GM23338 (cell line): Measurements from ENCODE around the gene SLX4IP. TPM values are rescaled to one million over a fixed set of nuclear protein-coding genes. Genes with fewer than 3 reads are reported as not detected.

Source experiments
- ATAC-seq: fragments of 200-7000 bp; cut with Tn5 transposase; 3 replicates; pipeline ENCODE4 v1.9.1; 2020
- DNase-seq: peaks from one replicate; pipeline ENCODE4 v3.0.0-alpha.2; 2015; ENCODE audit warnings: low spot score
- H2AFZ ChIP-seq: fragments of 200-600 bp; sonication (generic); 2 replicates; pipeline ENCODE4 v1.8.0; 2016; ENCODE audit warnings: antibody characterized with exemption, mild to moderate bottlenecking, moderate library complexity
- H3F3A ChIP-seq: fragments of 200-600 bp; sonication (generic); replicated peaks from 2 replicates; pipeline ENCODE4 v1.8.0; 2017; ENCODE audit warnings: antibody characterized with exemption, mixed run types, low read depth
- H3K27ac ChIP-seq: fragments of 200-600 bp; sonication (generic); 2 replicates; pipeline ENCODE4 v1.6.1; 2016; ENCODE audit warnings: low read depth
- H3K27me3 ChIP-seq: fragments of 200-600 bp; sonication (generic); 2 replicates; pipeline ENCODE4 v1.8.0; 2016; ENCODE audit warnings: mild to moderate bottlenecking, mixed run types, moderate library complexity; ENCODE audit not compliant: insufficient read depth
- H3K36me3 ChIP-seq: fragments of 200-600 bp; sonication (generic); 2 replicates; pipeline ENCODE4 v1.8.0; 2016; ENCODE audit warnings: mild to moderate bottlenecking; ENCODE audit not compliant: insufficient read depth
- H3K4me1 ChIP-seq: fragments of 200-600 bp; sonication (generic); 2 replicates; pipeline ENCODE4 v1.8.0; 2016; ENCODE audit warnings: mild to moderate bottlenecking, moderate library complexity; ENCODE audit not compliant: insufficient read depth
- H3K4me2 ChIP-seq: fragments of 200-600 bp; sonication (generic); 2 replicates; pipeline ENCODE4 v1.7.1; 2017; ENCODE audit warnings: mixed run types
- H3K4me3 ChIP-seq: fragments of 200-600 bp; sonication (generic); 2 replicates; pipeline ENCODE4 v1.6.1; 2016; ENCODE audit warnings: mixed run types
- H3K79me2 ChIP-seq: fragments of 200-600 bp; sonication (generic); replicated peaks from 2 replicates; pipeline ENCODE4 v1.8.0; 2017; ENCODE audit warnings: mild to moderate bottlenecking; ENCODE audit not compliant: insufficient read depth
- H3K9me2 ChIP-seq: fragments of 200-600 bp; sonication (generic); 2 replicates; pipeline ENCODE4 v1.8.0; 2017; ENCODE audit not compliant: insufficient read depth
- H4K20me1 ChIP-seq: fragments of 200-600 bp; sonication (generic); replicated peaks from 2 replicates; pipeline ENCODE4 v1.8.0; 2017; ENCODE audit warnings: mild to moderate bottlenecking; ENCODE audit not compliant: insufficient read depth
- H3K27ac Mint-ChIP-seq: 2 replicates; pipeline ENCODE4 v1.8.0; 2020; ENCODE audit warnings: inconsistent platforms, mild to moderate bottlenecking, moderate library complexity, mixed read lengths
- H3K27me3 Mint-ChIP-seq: 3 replicates; pipeline ENCODE4 v1.8.0; 2022; ENCODE audit warnings: low read depth, mild to moderate bottlenecking, moderate library complexity, mixed read lengths, inconsistent platforms; ENCODE audit not compliant: insufficient read depth, poor library complexity
- H3K36me3 Mint-ChIP-seq: 3 replicates; pipeline ENCODE4 v1.8.0; 2021; ENCODE audit warnings: low read depth, mild to moderate bottlenecking, inconsistent platforms, moderate library complexity, mixed read lengths
- H3K4me1 Mint-ChIP-seq: 3 replicates; pipeline ENCODE4 v1.8.0; 2020; ENCODE audit warnings: mild to moderate bottlenecking, inconsistent platforms, mixed read lengths
- H3K4me3 Mint-ChIP-seq: 3 replicates; pipeline ENCODE4 v1.8.0; 2021; ENCODE audit warnings: moderate library complexity, mild to moderate bottlenecking, inconsistent platforms, mixed read lengths
- H3K9me3 Mint-ChIP-seq: 3 replicates; pipeline ENCODE4 v1.8.0; 2020; ENCODE audit warnings: moderate library complexity, mild to moderate bottlenecking, inconsistent platforms, mixed read lengths
- CREB1 ChIP-seq: fragments of 250-450 bp; sonication (Bioruptor Pico); IDR thresholded peaks from 2 replicates; pipeline ENCODE4 v1.5.0; 2020; ENCODE audit warnings: low read depth, mild to moderate bottlenecking, moderate library complexity
- EZH2 ChIP-seq: fragments of 200-600 bp; sonication (generic); IDR thresholded peaks from one replicate; pipeline ENCODE4 v1.8.0; 2017; ENCODE audit warnings: antibody characterized with exemption, mild to moderate bottlenecking, low read depth; ENCODE audit not compliant: unreplicated experiment
- JUNB ChIP-seq: IDR thresholded peaks from one replicate; pipeline ENCODE4 v1.6.1; 2016; ENCODE audit warnings: antibody characterized with exemption; ENCODE audit not compliant: unreplicated experiment
- NANOG ChIP-seq: IDR thresholded peaks from 2 replicates; pipeline ENCODE4 v1.6.1; 2016; ENCODE audit warnings: antibody characterized with exemption, borderline replicate concordance
- POLR2AphosphoS5 ChIP-seq: IDR thresholded peaks from 2 replicates; pipeline ENCODE4 v1.6.1; 2016; ENCODE audit warnings: antibody characterized with exemption, low read depth
- STAT1 ChIP-seq: IDR thresholded peaks from one replicate; pipeline ENCODE4 v1.6.1; 2016; ENCODE audit warnings: antibody characterized with exemption; ENCODE audit not compliant: unreplicated experiment
- ZNF114 ChIP-seq: fragments of 250-450 bp; sonication (Bioruptor Pico); IDR thresholded peaks from 2 replicates; pipeline ENCODE4 v1.5.0; 2020; ENCODE audit warnings: mild to moderate bottlenecking, moderate library complexity
- ZNF331 ChIP-seq: fragments of 250-450 bp; sonication (Bioruptor Pico); IDR thresholded peaks from 2 replicates; pipeline ENCODE4 v1.5.0; 2020; ENCODE audit warnings: low read depth, mild to moderate bottlenecking, moderate library complexity
- polyA plus RNA-seq: library from polyadenylated mRNA; unstranded; fragments of >200 nt; fragmentation: Nextera tagmentation; extraction: Ambion mirVana; gene quantifications from 2 replicates; pipeline ENCODE4 v1.2.1, GENCODE V29; 2016
- total RNA-seq: library from RNA; depleted of rRNA; stranded (reverse); fragments of >200 nt; shearing (Covaris generic); gene quantifications from 2 replicates; pipeline ENCODE4 v1.2.3, GENCODE V29; 2014
- TF ChIP-seq, protein P1 (sequence below), 2 experiments: fragments of 200-600 bp in 1 of 2; sonication (generic) in 1 of 2; conservative IDR thresholded peaks; 2 replicates each; pipeline versions ENCODE4 v1.5.1 to v1.6.1; 2016 to 2017; ENCODE audit warnings: antibody characterized with exemption in 2 of 2, low read depth in 2 of 2, mild to moderate bottlenecking in 2 of 2, moderate library complexity in 1 of 2
- TF ChIP-seq, protein P2 (sequence below): fragments of 250-450 bp; sonication (Bioruptor Pico); IDR thresholded peaks from 2 replicates; pipeline ENCODE4 v1.5.0; 2020; ENCODE audit warnings: mild to moderate bottlenecking, moderate library complexity
- TF ChIP-seq, protein P3 (sequence below): IDR thresholded peaks from one replicate; pipeline ENCODE4 v1.6.1; 2018; ENCODE audit warnings: antibody characterized with exemption; ENCODE audit not compliant: unreplicated experiment
- TF ChIP-seq, protein P4 (sequence below): IDR thresholded peaks from 2 replicates; pipeline ENCODE4 v1.6.1; 2016; ENCODE audit warnings: antibody characterized with exemption

Gene SLX4IP
- total and polyA plus RNA-seq, 2 experiments from 2014 or later, result 9.1 to 9.8 TPM

DNA sequence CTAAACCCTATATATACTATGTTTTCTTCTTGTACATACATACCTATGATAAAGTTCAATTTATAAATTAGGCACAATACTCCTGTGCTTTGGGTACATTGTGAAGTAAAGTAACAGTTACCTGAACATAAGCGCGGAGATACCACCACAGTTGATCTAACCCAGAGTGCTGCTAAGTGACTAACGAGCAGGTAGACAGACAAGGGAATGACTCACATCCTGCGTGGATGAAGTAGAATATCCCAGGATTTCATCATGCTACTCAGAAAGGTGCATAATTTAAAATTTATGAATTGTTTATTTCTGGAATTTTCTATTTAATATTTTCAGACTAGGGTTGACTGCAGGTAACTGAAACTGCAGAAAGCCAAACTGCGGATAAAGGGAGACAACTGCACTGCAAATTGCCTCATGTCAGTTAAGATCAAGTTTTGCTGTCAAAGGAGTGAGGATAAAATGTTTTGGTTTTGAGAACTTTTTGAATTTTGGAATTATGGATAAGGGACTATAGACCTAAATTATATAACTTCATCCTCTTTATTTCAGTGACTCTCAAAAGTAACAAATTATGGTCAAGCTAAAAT, 15.5 kb upstream of the SLX4IP start:
- Mint-ChIP-seq H3K27me3 (peaks cover 2% of the 10 kb centered on the region), H3K9me3 (no peaks in the 10 kb centered on the region), H3K4me1 (peaks cover 20% of the 10 kb centered on the region; the same call in 2 of the 3 replicates), H3K36me3 (peaks cover 23% of the 10 kb centered on the region), H3K27ac (no peak overlapping the region; the same call in 1 of the 2 replicates), H3K4me3 (no peak overlapping the region)
- TF ChIP-seq, protein P1, sequence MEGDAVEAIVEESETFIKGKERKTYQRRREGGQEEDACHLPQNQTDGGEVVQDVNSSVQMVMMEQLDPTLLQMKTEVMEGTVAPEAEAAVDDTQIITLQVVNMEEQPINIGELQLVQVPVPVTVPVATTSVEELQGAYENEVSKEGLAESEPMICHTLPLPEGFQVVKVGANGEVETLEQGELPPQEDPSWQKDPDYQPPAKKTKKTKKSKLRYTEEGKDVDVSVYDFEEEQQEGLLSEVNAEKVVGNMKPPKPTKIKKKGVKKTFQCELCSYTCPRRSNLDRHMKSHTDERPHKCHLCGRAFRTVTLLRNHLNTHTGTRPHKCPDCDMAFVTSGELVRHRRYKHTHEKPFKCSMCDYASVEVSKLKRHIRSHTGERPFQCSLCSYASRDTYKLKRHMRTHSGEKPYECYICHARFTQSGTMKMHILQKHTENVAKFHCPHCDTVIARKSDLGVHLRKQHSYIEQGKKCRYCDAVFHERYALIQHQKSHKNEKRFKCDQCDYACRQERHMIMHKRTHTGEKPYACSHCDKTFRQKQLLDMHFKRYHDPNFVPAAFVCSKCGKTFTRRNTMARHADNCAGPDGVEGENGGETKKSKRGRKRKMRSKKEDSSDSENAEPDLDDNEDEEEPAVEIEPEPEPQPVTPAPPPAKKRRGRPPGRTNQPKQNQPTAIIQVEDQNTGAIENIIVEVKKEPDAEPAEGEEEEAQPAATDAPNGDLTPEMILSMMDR (conservative IDR thresholded peaks at IDR 0.05; ENCODE audit: low read depth in 2 of 2), result no peak
- no peak for TF ChIP-seq NANOG
- TF ChIP-seq, protein P2, sequence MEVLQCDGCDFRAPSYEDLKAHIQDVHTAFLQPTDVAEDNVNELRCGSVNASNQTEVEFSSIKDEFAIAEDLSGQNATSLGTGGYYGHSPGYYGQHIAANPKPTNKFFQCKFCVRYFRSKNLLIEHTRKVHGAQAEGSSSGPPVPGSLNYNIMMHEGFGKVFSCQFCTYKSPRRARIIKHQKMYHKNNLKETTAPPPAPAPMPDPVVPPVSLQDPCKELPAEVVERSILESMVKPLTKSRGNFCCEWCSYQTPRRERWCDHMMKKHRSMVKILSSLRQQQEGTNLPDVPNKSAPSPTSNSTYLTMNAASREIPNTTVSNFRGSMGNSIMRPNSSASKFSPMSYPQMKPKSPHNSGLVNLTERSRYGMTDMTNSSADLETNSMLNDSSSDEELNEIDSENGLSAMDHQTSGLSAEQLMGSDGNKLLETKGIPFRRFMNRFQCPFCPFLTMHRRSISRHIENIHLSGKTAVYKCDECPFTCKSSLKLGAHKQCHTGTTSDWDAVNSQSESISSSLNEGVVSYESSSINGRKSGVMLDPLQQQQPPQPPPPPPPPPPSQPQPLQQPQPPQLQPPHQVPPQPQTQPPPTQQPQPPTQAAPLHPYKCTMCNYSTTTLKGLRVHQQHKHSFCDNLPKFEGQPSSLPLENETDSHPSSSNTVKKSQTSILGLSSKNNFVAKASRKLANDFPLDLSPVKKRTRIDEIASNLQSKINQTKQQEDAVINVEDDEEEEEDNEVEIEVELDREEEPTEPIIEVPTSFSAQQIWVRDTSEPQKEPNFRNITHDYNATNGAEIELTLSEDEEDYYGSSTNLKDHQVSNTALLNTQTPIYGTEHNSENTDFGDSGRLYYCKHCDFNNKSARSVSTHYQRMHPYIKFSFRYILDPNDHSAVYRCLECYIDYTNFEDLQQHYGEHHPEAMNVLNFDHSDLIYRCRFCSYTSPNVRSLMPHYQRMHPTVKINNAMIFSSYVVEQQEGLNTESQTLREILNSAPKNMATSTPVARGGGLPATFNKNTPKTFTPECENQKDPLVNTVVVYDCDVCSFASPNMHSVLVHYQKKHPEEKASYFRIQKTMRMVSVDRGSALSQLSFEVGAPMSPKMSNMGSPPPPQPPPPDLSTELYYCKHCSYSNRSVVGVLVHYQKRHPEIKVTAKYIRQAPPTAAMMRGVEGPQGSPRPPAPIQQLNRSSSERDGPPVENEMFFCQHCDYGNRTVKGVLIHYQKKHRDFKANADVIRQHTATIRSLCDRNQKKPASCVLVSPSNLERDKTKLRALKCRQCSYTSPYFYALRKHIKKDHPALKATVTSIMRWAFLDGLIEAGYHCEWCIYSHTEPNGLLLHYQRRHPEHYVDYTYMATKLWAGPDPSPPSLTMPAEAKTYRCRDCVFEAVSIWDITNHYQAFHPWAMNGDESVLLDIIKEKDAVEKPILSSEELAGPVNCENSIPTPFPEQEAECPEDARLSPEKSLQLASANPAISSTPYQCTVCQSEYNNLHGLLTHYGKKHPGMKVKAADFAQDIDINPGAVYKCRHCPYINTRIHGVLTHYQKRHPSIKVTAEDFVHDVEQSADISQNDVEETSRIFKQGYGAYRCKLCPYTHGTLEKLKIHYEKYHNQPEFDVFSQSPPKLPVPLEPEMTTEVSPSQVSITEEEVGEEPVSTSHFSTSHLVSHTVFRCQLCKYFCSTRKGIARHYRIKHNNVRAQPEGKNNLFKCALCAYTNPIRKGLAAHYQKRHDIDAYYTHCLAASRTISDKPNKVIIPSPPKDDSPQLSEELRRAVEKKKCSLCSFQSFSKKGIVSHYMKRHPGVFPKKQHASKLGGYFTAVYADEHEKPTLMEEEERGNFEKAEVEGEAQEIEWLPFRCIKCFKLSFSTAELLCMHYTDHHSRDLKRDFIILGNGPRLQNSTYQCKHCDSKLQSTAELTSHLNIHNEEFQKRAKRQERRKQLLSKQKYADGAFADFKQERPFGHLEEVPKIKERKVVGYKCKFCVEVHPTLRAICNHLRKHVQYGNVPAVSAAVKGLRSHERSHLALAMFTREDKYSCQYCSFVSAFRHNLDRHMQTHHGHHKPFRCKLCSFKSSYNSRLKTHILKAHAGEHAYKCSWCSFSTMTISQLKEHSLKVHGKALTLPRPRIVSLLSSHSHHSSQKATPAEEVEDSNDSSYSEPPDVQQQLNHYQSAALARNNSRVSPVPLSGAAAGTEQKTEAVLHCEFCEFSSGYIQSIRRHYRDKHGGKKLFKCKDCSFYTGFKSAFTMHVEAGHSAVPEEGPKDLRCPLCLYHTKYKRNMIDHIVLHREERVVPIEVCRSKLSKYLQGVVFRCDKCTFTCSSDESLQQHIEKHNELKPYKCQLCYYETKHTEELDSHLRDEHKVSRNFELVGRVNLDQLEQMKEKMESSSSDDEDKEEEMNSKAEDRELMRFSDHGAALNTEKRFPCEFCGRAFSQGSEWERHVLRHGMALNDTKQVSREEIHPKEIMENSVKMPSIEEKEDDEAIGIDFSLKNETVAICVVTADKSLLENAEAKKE, result no peak
- TF ChIP-seq ZNF331 (CRISPR knock-in tag), result no peak
- TF ChIP-seq POLR2AphosphoS5, result no peak
- TF ChIP-seq EZH2, result no peak
- no peak for TF ChIP-seq CREB1 (CRISPR knock-in tag)
- TF ChIP-seq JUNB, result no peak
- TF ChIP-seq, protein P3, sequence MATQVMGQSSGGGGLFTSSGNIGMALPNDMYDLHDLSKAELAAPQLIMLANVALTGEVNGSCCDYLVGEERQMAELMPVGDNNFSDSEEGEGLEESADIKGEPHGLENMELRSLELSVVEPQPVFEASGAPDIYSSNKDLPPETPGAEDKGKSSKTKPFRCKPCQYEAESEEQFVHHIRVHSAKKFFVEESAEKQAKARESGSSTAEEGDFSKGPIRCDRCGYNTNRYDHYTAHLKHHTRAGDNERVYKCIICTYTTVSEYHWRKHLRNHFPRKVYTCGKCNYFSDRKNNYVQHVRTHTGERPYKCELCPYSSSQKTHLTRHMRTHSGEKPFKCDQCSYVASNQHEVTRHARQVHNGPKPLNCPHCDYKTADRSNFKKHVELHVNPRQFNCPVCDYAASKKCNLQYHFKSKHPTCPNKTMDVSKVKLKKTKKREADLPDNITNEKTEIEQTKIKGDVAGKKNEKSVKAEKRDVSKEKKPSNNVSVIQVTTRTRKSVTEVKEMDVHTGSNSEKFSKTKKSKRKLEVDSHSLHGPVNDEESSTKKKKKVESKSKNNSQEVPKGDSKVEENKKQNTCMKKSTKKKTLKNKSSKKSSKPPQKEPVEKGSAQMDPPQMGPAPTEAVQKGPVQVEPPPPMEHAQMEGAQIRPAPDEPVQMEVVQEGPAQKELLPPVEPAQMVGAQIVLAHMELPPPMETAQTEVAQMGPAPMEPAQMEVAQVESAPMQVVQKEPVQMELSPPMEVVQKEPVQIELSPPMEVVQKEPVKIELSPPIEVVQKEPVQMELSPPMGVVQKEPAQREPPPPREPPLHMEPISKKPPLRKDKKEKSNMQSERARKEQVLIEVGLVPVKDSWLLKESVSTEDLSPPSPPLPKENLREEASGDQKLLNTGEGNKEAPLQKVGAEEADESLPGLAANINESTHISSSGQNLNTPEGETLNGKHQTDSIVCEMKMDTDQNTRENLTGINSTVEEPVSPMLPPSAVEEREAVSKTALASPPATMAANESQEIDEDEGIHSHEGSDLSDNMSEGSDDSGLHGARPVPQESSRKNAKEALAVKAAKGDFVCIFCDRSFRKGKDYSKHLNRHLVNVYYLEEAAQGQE, result no peak
- TF ChIP-seq STAT1, result no peak
- TF ChIP-seq, protein P4, sequence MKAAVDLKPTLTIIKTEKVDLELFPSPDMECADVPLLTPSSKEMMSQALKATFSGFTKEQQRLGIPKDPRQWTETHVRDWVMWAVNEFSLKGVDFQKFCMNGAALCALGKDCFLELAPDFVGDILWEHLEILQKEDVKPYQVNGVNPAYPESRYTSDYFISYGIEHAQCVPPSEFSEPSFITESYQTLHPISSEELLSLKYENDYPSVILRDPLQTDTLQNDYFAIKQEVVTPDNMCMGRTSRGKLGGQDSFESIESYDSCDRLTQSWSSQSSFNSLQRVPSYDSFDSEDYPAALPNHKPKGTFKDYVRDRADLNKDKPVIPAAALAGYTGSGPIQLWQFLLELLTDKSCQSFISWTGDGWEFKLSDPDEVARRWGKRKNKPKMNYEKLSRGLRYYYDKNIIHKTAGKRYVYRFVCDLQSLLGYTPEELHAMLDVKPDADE, result no peak
- TF ChIP-seq ZNF114, result no peak
- Histone ChIP-seq H3K4me3 (no peak overlapping the region), H3K27me3 (no peaks in the 10 kb centered on the region), H3K36me3 (no peaks in the 10 kb centered on the region), H3K4me2 (no peak overlapping the region), H3F3A (no peaks in the 10 kb centered on the region), H3K9me2 (no peaks in the 10 kb centered on the region), H3K79me2 (peaks cover 53% of the 10 kb centered on the region), H3K27ac (no peak overlapping the region), H4K20me1 (no peaks in the 10 kb centered on the region; the same call in 1 of the 2 replicates), H3K4me1 (0 out of 2 replicates have a peak, but pooled peaks cover 4% of the 10 kb centered on the region), H2AFZ (no peak overlapping the region)
- DNase-seq, result no peak
- no peak for ATAC-seq
